H1 (cell line): ENCODE results near the gene TBX3. TPM values are rescaled to one million over a fixed set of nuclear protein-coding genes. Genes with fewer than 3 reads are reported as not detected.

Experiments used
- CTCF ChIA-PET: fragments of 300-600 bp; sonication (Branson Sonifier 250); formaldehyde crosslinking; loops from one replicate; lab custom pipeline; 2021; ENCODE audit not compliant: partially characterized antibody; lab: Charles Lee
- POLR2A ChIA-PET: fragments of 300-600 bp; sonication (Branson Sonifier 250); formaldehyde crosslinking; loops from one replicate; lab custom pipeline; 2021; ENCODE audit warnings: inconsistent platforms; ENCODE audit not compliant: partially characterized antibody; lab: Charles Lee
- DNase-seq, 2 experiments: peaks; one replicate each; pipeline versions ENCODE4 v3.0.0 to v3.0.0-alpha.2; 2010 to 2022; ENCODE audit warnings: low spot score in 2 of 2, low read depth in 1 of 2, mixed read lengths in 1 of 2
- FAIRE-seq: peaks from 2 replicates; lab custom pipeline; 2011; peaks lifted over from hg19 to GRCh38; lab: Jason Lieb, UNC
- H2AFZ ChIP-seq: 2 replicates; pipeline ENCODE4 v1.8.1; 2012; ENCODE audit warnings: low read length, inconsistent platforms
- H2AK5ac ChIP-seq: 2 replicates; pipeline ENCODE4 v1.6.1; 2013; ENCODE audit warnings: low read depth, low read length
- H2BK120ac ChIP-seq: replicated peaks from 2 replicates; pipeline ENCODE3; 2013; ENCODE audit warnings: low read depth, low read length, inconsistent platforms
- H2BK12ac ChIP-seq: 2 replicates; pipeline ENCODE4 v1.6.1; 2013; ENCODE audit warnings: low read depth, low read length
- H2BK15ac ChIP-seq: 2 replicates; pipeline ENCODE4 v1.6.1; 2013; ENCODE audit warnings: low read length
- H2BK20ac ChIP-seq: 2 replicates; pipeline ENCODE4 v1.6.1; 2013; ENCODE audit warnings: low read length
- H2BK5ac ChIP-seq: 2 replicates; pipeline ENCODE4 v1.6.1; 2013; ENCODE audit warnings: low read depth, low read length
- H3K14ac ChIP-seq: 2 replicates; pipeline ENCODE4 v1.6.1; 2013; ENCODE audit warnings: inconsistent platforms; ENCODE audit not compliant: insufficient read length
- H3K18ac ChIP-seq: 2 replicates; pipeline ENCODE4 v1.6.1; 2013; ENCODE audit warnings: low read length; ENCODE audit errors: extremely low read depth
- H3K23ac ChIP-seq: 2 replicates; pipeline ENCODE4 v1.6.1; 2013; ENCODE audit warnings: inconsistent platforms; ENCODE audit not compliant: insufficient read length
- H3K23me2 ChIP-seq: 2 replicates; pipeline ENCODE4 v1.6.1; 2013; ENCODE audit warnings: low read depth, low read length
- H3K27ac ChIP-seq: 2 replicates; pipeline ENCODE4 v1.6.1; 2011; ENCODE audit warnings: low read depth, low read length, inconsistent platforms
- H3K27me3 ChIP-seq, 4 experiments: replicated peaks in 1 of 4; 1 replicate in 1 of 4; 2 replicates in 3 of 4; pipeline versions ENCODE4 v1.6.1 to v1.8.1; 2011 to 2013; ENCODE audit warnings: low read length in 3 of 4, mild to moderate bottlenecking in 3 of 4, inconsistent platforms in 2 of 4, mixed read lengths in 2 of 4, moderate library complexity in 1 of 4; ENCODE audit not compliant: control insufficient read depth in 3 of 4, insufficient read depth in 3 of 4; ENCODE audit errors: extremely low read depth in 1 of 4
- H3K36me3 ChIP-seq, 4 experiments: 2 replicates each; pipeline versions ENCODE4 v1.6.1 to v1.8.1; 2011 to 2013; ENCODE audit warnings: mild to moderate bottlenecking in 4 of 4, low read length in 3 of 4, moderate library complexity in 2 of 4, control low read depth in 1 of 4, inconsistent platforms in 1 of 4; ENCODE audit not compliant: insufficient read depth in 4 of 4, control insufficient read depth in 2 of 4
- H3K4ac ChIP-seq: replicated peaks from 2 replicates; pipeline ENCODE3; 2013; ENCODE audit warnings: low read length, low read depth, mixed read lengths, inconsistent platforms; ENCODE audit not compliant: insufficient read length
- H3K4me1 ChIP-seq, 4 experiments: replicated peaks in 1 of 4; 1 replicate in 1 of 4; 2 replicates in 3 of 4; pipeline versions ENCODE4 v1.6.1 to v1.8.1; 2011 to 2013; ENCODE audit warnings: low read length in 3 of 4, inconsistent platforms in 2 of 4, mixed read lengths in 1 of 4; ENCODE audit not compliant: insufficient read depth in 4 of 4, control insufficient read depth in 3 of 4
- H3K4me2 ChIP-seq, 2 experiments: 2 replicates each; pipeline versions ENCODE4 v1.6.1 to v1.8.1; 2011 to 2013; ENCODE audit warnings: low read depth in 2 of 2, low read length in 2 of 2, control low read depth in 1 of 2, inconsistent platforms in 1 of 2, mild to moderate bottlenecking in 1 of 2; ENCODE audit not compliant: insufficient read depth in 1 of 2
- H3K4me3 ChIP-seq, 4 experiments: fragments of 200-600, 300-600 bp in 1 of 4; sonication (generic), shearing (Covaris generic), sonication (Bioruptor Twin) in 1 of 4; 2 replicates each; pipeline versions ENCODE4 v1.5.1 to v1.8.1; 2011 to 2016; ENCODE audit warnings: low read length in 4 of 4, low read depth in 3 of 4, control low read depth in 2 of 4, inconsistent platforms in 2 of 4, mild to moderate bottlenecking in 2 of 4, mixed read lengths in 1 of 4, moderate library complexity in 1 of 4; ENCODE audit not compliant: insufficient read depth in 2 of 4; ENCODE audit errors: extremely low read depth in 1 of 4
- H3K56ac ChIP-seq: replicated peaks from 2 replicates; pipeline ENCODE3; 2013; ENCODE audit warnings: low read depth, mild to moderate bottlenecking, mixed read lengths, low read length, inconsistent platforms; ENCODE audit not compliant: insufficient read length
- H3K79me1 ChIP-seq: 2 replicates; pipeline ENCODE4 v1.6.1; 2013; ENCODE audit warnings: low read depth, low read length, control low read depth
- H3K79me2 ChIP-seq, 2 experiments: 2 replicates each; pipeline versions ENCODE4 v1.6.1 to v1.8.1; 2012 to 2013; ENCODE audit warnings: low read length in 2 of 2, mild to moderate bottlenecking in 2 of 2, inconsistent platforms in 1 of 2; ENCODE audit not compliant: insufficient read depth in 2 of 2, control insufficient read depth in 1 of 2
- H3K9ac ChIP-seq, 4 experiments: replicated peaks in 1 of 4; 1 replicate in 1 of 4; 2 replicates in 3 of 4; pipeline versions ENCODE4 v1.6.1 to v1.8.1; 2011 to 2013; ENCODE audit warnings: low read depth in 3 of 4, low read length in 3 of 4, control low read depth in 2 of 4, mild to moderate bottlenecking in 2 of 4, moderate library complexity in 2 of 4, inconsistent platforms in 1 of 4; ENCODE audit errors: extremely low read depth in 1 of 4
- H3K9me3 ChIP-seq, 2 experiments: 2 replicates each; pipeline versions ENCODE4 v1.6.1 to v1.8.1; 2012 to 2013; ENCODE audit warnings: mild to moderate bottlenecking in 2 of 2, moderate library complexity in 2 of 2, control low read depth in 1 of 2, inconsistent platforms in 1 of 2, low read depth in 1 of 2, low read length in 1 of 2, mixed read lengths in 1 of 2; ENCODE audit not compliant: insufficient read depth in 2 of 2
- H4K20me1 ChIP-seq, 2 experiments: replicated peaks in 1 of 2; 2 replicates each; pipeline versions ENCODE3 to v1.8.1; 2011 to 2013; ENCODE audit warnings: inconsistent platforms in 2 of 2, low read length in 2 of 2, mild to moderate bottlenecking in 1 of 2; ENCODE audit not compliant: insufficient read depth in 2 of 2, control insufficient read depth in 1 of 2
- H4K5ac ChIP-seq: 2 replicates; pipeline ENCODE4 v1.6.1; 2013; ENCODE audit warnings: low read length, low read depth, mixed read lengths, inconsistent platforms; ENCODE audit not compliant: insufficient read length
- H4K8ac ChIP-seq: 2 replicates; pipeline ENCODE4 v1.8.0; 2013; ENCODE audit warnings: mild to moderate bottlenecking, moderate library complexity, low read length, inconsistent platforms; ENCODE audit not compliant: insufficient read depth; ENCODE audit errors: extremely low read depth
- H4K91ac ChIP-seq: replicated peaks from 2 replicates; pipeline ENCODE3; 2013; ENCODE audit warnings: low read length, mixed read lengths, inconsistent platforms; ENCODE audit not compliant: insufficient read length
- EZH2 ChIP-seq: fragments of 200-600 bp; sonication (generic); IDR thresholded peaks from 2 replicates; pipeline ENCODE4 v1.7.1; 2012; ENCODE audit warnings: low read depth, mild to moderate bottlenecking, moderate library complexity, low read length, inconsistent platforms; ENCODE audit not compliant: severe bottlenecking
- GTF2F1 ChIP-seq: IDR thresholded peaks from 2 replicates; pipeline ENCODE4 v1.6.1; 2012; ENCODE audit warnings: low read depth, low read length, improper control_type of control experiment, borderline replicate concordance
- RNF2 ChIP-seq: fragments of 200-900, 300-1000 bp; sonication (generic); IDR thresholded peaks from 2 replicates; pipeline ENCODE4 v1.7.1; 2016; ENCODE audit warnings: borderline replicate concordance, low read depth, mild to moderate bottlenecking, antibody characterized with exemption, low read length; ENCODE audit not compliant: poor library complexity, severe bottlenecking; ENCODE audit errors: missing control alignments
- SUZ12 ChIP-seq: fragments of 200-600 bp; sonication (generic); IDR thresholded peaks from 2 replicates; pipeline ENCODE4 v1.6.1; 2012; ENCODE audit warnings: mild to moderate bottlenecking, inconsistent platforms, low read length, moderate library complexity, mixed read lengths
- WGBS, 2 experiments: shearing (Covaris generic) in 1 of 2; methylation state at CpG; one replicate each; pipeline versions ENCODE4 v1.1.6 to v1.1.7; 2013 to 2015; ENCODE audit warnings: low lambda C conversion rate in 2 of 2, mixed read lengths in 2 of 2, inconsistent platforms in 1 of 2, low coverage in 1 of 2, missing lambda C conversion rate in 1 of 2; ENCODE audit not compliant: insufficient replicate concordance in 2 of 2, insufficient coverage in 1 of 2, insufficient read length in 1 of 2; ENCODE audit errors: extremely low coverage in 1 of 2, missing lambda C conversion rate in 1 of 2; 5-methylcytosine and 5-hydroxymethylcytosine counted together
- polyA plus RNA-seq, 7 experiments: library from polyadenylated mRNA; depleted of rRNA in 3 of 7; stranded (reverse) in 5 of 7; unstranded in 2 of 7; fragments of >200 nt in 5 of 7; fragments of 200-250 nt in 2 of 7; gene quantifications; 1 replicate in 5 of 7; 2 replicates in 1 of 7; 4 replicates in 1 of 7; pipeline versions ENCODE4 v1.2.1 to v1.2.3, GENCODE V29; 2011 to 2013; ENCODE audit warnings: missing spikeins in 2 of 7, mixed read lengths in 2 of 7
- total RNA-seq: library from RNA; stranded (reverse); fragmentation: NEBNext Ultra II Directional; extraction: Animal tissue kit (Norgen Biotek cat#: 25700); gene quantifications from 2 replicates; pipeline ENCODE4 v1.2.1, GENCODE V29; 2021

TBX3 gene
- total and polyA plus RNA-seq, 2 of the 8 experiments (the other 6 are each of a cell fraction or from before 2014, with no cell fraction given), result 0.09 to 1.0 TPM

GRCh38 chr12:114700392-114701103, 16.6 kb upstream of the TBX3 start:
- H3K56ac ChIP-seq, result no peak overlapping the region
- H2BK120ac ChIP-seq, result no peak overlapping the region
- peaks cover 4% of the 10 kb centered on the region; the same call in 1 of the 2 replicates for H3K23me2 ChIP-seq
- H3K18ac ChIP-seq, result 0 out of 2 replicates have a peak overlapping the region, but pooled peaks have one; percentile 13
- no peak overlapping the region for H3K9ac ChIP-seq
- no peak overlapping the region for H3K14ac ChIP-seq
- H3K27me3 ChIP-seq, result peaks cover 71 to 94% (median 90%) of the 10 kb centered on the region in 4 experiments
- DNase-seq, result no peak
- FAIRE-seq, result no peak
- H4K91ac ChIP-seq, result no peak overlapping the region
- H3K4ac ChIP-seq, result no peak overlapping the region
- H3K79me2 ChIP-seq, result no peaks in the 10 kb centered on the region
- H2AK5ac ChIP-seq, result no peak overlapping the region; the same call in 1 of the 2 replicates
- peaks cover 24 to 26% of the 10 kb centered on the region in 2 experiments for H4K20me1 ChIP-seq
- no peak overlapping the region for H2BK5ac ChIP-seq
- CTCF ChIA-PET, result interaction anchor here (0.5 to 2.3 kb wide), 13 partner anchors 8 to 265 kb away, joined by 3 to 7 read pairs (median 3); partner anchors contain the start of gene TBX3
- peak overlapping the region; percentile 29; the same call in 1 of the 2 replicates for H2BK20ac ChIP-seq
- TF ChIP-seq GTF2F1 (no peak), SUZ12 (peak; percentile 98; the same call in 1 of the 2 replicates), RNF2 (peak; percentile 59), EZH2 (peak; percentile 97)
- TF ChIP-seq, all 59 proteins: peak for 3
- Histone ChIP-seq H3K9me3 (no peaks in the 10 kb centered on the region), H4K5ac (no peak overlapping the region), H3K79me1 (no peaks in the 10 kb centered on the region), H4K8ac (no peak overlapping the region; the same call in none of the 2 replicates), H3K4me3 (peak overlapping the region in 1 of 4 experiments; percentile 44; a peak in 2 of 8 replicates), H3K4me1 (peaks cover 12 to 36% (median 19%) of the 10 kb centered on the region in 4 experiments), H2AFZ (no peak overlapping the region), H2BK15ac (peak overlapping the region; percentile 93; the same call in 1 of the 2 replicates), H2BK12ac (peak overlapping the region; percentile 87; the same call in 1 of the 2 replicates), H3K27ac (no peak overlapping the region), H3K23ac (no peak overlapping the region), H3K4me2 (peak overlapping the region; percentile 55 to 77; a peak in 3 of 4 replicates), H3K36me3 (no peaks in the 10 kb centered on the region)
- POLR2A ChIA-PET, result interaction anchor here (1.6 to 1.7 kb wide), 2 partner anchors 10 to 13 kb away, joined by 3 to 4 read pairs; no protein-coding TSS in a partner anchor
- WGBS, 2 experiments, result 7% methylated on average over 33 of the region's 33 CpGs; no CpG with 5 or more reads in 1 of the 2 experiments
